Measurements from ENCODE around the gene SSUH2.
"Not testable (repeated sequence)": the region's sequence is repeated elsewhere in the genome, so short reads cannot be mapped to it uniquely, and the experiment has no call there.

The SSUH2 gene, protein sequence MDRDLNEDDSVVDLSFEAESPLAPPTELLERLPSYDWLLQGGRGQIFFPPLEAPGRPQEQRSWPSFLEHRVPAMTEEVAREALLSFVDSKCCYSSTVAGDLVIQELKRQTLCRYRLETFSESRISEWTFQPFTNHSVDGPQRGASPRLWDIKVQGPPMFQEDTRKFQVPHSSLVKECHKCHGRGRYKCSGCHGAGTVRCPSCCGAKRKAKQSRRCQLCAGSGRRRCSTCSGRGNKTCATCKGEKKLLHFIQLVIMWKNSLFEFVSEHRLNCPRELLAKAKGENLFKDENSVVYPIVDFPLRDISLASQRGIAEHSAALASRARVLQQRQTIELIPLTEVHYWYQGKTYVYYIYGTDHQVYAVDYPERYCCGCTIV

DNA sequence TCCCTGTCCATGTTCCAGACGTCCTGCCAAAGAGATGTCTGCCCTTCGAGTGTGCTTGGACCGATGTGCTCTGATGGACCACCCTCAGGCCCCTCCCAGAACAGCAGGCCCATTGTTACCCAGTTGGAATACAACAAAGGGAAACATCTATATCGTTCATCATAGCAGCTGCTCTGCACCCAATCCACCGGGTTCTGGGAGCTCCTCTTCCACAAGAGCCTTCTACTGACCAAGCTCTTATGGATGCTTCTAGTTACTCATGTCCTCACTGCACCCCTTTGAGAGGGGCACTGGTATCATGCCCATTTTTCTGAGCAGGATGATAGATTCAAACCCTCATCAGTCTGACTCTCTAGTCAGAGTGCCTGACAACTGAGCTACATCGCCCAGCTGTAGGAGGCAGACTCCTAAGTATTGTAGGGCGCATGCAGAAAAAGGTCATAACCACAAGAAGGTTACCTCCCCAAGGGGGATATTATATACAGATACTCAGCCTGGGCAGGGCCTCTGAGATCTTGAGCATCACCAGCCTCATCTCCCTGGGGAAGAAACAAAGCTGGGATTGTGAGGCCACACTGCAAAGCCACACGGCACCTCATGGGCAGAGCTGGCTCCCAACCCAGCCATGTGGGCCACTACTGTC is at the start of gene SSUH2:
SSUH2 (minus strand) TSS at position 51 of the 643 bp plus-strand sequence; CDS start at position 11, 40 bp downstream.
- no peak for DNase-seq (ENCODE audit: low read depth, low spot score)

DNA sequence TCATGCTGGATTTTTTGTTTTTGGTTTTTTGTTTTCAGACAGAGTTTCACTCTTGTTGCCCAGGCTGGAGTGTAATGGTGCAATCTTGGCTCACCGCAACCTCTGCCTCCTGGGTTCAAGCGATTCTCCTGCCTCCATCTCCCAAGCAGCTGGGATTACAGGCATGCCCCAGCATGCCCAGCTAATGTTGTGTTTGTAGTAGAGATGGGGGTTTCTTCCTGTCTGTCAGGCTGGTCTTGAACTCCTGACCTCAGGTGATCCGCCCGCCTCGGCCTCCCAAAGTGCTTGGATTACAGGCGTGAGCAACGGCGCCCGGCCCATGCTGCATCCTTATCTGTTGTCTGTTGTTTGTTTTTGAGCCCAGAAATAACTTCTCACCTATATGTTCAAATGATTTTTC is 46.7 kb upstream of the SSUH2 start:
- DNase-seq (ENCODE audit: low read depth, low spot score): not testable (repeated sequence)

DNA sequence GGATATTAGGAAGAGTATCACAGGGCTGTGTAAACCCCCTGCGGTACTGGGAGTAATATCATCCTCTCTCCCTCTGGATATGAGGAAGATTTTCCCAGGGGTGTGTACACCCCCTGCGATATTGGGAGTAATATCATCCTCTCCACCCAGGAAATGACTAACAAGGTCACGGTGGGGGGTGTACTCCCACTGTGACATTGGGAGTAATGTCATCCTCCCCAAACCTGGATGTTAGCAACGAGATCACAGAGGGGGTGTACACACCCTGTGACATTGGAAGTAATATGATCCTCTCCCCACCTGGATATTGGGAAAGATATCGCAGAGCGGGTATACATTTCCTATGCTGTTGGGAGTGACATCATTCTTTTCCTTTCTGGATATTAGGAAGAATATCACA is 40.4 kb upstream of the SSUH2 start:
- not testable (repeated sequence) for DNase-seq (ENCODE audit: low read depth, low spot score)

DNA sequence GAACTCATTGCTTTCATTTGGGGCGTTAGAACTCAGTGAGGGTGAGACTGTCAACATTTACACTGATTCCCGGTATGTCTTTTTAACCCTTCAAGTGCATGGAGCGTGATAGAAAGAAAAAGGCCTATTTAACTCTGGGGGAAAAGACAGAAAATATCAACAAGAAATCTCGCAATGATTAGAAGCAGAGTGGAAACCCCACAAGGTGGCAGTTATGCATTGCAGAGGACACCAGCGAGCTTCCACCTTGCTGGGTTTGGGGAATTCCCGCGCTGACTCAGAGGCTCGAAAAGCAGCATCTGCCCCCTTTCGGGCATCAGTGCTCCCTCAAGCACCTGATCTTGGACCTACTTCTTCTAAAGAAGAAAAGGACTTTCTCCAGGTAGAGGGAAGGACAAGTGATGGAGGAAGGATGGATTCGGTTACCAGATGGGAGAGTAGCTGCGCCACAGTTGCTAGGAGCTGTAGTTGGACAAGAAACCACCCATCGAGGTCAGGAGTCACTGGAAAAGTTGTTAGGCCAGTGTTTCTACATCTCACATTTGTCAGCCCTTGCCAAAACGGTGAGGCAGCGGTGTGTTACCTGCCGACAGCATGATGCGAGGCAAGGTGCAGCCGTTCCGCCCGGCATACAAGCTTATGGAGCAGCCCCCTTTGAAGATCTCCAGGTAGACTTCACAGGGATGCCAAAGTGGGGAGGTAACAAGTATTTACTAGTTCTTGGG is 38.4 kb upstream of the SSUH2 start:
- DNase-seq (ENCODE audit: low read depth, low spot score): not testable (repeated sequence)

DNA sequence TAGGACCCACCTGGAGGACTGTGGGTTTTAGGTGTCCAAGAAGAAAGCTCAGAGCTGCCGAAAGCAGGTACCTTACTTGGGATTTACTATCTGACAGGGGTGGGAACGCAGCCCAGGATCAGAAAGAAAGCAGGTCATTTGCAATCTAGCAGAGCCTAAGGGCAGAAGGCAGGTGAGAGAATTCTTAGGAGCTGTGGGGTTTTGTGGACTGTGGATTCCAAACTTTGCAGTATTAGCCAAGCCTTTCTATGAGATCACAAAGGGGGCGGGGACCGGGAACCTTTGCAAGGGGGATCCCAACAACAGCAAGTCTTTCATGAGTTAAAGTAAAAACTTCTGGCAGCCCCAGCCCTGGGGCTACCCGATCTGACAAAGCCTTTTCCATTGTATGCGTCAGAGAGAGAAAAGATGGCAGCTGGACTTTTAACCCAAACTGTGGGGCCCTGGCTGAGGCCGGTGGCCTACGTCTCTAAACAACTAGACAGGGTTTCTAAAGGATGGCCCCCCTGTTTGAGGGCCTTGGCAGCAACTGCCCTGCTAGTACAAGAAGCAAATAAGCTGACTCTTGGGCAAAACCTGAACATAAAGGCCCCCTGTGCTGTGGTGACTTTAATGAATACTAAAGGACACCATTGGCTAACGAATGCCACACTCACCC is 37.4 kb upstream of the SSUH2 start:
- peak; percentile 85 for DNase-seq (ENCODE audit: low read depth, low spot score)

DNA sequence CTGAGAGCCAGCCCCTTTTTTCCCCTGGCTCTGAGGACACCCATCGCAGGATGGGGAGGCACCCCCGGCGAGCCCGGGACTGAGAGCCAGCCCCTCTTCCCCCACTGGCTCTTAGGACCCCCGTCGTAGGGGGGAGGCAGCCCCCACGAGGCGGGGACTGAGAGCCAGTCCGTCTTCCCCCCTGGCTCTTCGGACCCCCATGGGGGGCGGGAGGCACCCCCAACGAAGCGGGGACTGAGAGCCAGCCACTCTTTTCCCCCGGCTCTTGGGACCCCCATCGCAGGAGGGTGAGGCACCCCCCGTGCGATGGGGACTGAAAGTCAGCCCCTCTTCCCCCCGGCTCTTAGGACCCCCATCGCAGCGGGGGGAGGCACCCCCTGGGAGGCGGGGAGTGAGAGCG is 36.8 kb upstream of the SSUH2 start:
- DNase-seq (ENCODE audit: low read depth, low spot score): no peak

DNA sequence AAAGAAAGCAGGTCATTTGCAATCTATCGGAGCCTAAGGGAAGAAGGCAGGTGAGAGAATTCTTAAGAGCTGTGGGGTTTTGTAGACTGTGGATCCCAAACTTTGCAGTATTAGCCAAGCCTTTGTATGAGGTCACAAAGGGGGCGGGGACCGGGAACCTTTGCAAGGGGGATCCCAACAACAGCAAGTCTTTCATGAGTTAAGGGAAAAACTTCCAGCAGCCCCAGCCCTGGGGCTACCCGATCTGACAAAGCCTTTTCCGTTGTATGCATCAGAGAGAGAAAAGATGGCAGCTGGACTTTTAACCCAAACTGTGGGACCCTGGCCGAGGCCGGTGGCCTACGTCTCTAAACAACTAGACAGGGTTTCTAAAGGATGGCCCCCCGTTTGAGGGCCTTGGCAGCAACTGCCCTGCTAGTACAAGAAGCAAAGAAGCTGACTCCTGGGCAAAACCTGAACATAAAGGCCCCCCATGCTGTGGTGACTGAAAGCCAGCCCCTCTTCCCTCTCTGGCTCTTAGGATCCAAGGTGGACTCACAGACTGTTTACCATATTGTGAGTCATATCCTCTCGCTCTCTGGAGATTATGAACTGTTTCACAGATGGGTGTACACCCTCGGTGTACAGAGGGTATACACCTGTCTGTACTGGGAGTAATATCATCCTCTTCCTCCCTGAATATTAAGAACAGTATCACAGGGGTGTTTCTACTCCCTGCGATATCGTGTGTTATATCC is 35.4 kb upstream of the SSUH2 start:
- peak; percentile 74 for DNase-seq (ENCODE audit: low read depth, low spot score)

DNA sequence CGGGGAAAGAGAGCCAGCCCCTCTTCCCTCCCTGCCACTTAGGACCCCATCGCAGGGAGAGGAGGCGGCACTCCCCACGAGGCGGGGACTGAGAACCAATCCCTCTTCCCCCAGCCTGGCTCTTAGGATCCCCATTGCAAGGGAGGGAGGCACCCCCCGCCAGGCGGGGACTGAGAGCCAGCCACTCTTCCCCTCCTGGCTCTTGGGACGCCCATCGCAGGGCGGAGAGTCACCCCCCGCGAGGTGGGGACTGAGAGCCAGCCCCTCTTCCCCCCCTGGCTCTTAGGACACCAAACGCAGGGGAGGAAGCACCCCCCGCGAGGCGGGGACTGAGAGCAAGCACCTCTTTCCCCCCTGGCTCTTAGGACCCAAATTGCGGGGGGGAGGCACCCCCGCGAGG is 34.2 kb upstream of the SSUH2 start:
- no peak for DNase-seq (ENCODE audit: low read depth, low spot score)

DNA sequence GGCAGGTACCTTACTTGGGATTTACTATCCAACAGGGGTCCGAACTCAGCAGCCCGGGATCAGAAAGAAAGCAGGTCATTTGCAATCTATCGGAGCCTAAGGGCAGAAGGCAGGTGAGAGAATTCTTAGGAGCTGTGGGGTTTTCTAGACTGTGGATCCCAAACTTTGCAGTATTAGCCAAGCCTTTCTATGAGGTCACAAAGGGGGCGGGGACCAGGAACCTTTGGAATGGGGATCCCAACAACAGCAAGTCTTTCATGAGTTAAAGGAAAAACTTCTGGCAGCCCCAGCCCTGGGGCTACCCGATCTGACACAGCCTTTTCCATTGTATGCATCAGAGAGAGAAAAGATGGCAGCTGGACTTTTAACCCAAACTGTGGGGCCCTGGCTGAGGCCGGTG is 32.7 kb upstream of the SSUH2 start:
- DNase-seq (ENCODE audit: low read depth, low spot score): peak; percentile 62

DNA sequence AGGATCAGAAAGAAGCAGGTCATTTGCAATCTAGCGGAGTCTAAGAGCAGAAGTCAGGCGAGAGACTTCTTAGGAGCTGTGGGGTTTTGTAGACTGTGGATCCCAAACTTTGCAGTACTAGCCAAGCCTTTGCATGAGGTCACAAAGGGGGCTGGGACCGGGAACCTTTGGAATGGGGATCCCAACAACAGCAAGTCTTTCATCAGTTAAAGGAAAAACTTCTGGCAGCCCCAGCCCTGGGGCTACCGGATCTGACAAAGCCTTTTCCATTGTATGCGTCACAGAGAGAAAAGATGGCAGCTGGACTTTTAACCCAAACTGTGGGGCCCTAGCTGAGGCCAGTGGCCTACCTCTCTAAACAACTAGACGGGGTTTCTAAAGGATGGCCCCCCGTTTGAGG is 31.0 kb upstream of the SSUH2 start:
- DNase-seq (ENCODE audit: low read depth, low spot score): peak; percentile 46

DNA sequence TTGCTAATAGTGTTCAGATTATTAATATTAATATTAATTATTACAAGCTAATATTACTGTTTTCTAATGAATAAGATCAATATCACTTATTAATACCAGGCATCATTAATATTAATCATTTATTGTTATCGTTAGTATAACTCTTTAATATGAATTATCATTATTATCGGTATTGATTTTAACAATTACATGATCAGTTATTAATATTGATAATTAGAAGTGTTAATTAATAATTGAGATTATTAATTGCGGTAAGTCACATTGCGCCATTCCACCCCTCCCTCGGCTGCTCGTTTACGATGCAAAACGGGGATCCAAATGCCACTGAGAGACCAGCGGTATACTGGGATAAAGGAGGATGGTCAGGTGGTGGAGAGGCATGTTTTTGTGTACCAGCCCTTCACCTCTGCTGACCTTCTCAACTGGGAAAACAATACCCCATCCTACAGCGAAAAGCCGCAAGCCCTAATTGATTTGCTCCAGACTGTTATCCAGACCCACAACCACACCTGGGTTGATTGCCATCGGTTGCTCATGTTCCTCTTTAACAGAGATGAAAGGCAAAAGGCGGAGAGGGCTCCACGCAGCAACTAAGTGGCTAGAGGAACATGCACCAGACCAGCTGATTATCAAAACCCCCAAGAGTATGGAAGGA is 28.6 kb upstream of the SSUH2 start:
- DNase-seq (ENCODE audit: low read depth, low spot score): no peak

DNA sequence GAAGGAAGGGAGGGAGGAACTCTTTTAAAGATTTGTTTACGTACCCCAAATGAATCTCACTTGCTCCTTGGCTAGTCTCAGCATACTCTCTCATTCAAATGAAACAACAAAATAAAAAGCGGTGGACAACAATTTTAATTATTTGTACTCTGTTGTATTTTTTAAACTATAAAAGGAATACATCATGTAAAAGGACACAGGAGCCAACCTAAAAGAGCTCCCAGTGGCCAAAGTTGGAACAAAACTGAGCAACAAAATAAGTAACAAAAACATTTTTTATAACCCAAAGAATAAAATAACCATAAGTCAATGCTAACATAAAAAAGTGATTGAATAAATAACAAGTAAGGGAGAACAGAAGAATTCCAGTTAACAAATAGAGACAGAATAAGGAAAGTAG is 24.4 kb upstream of the SSUH2 start:
- DNase-seq (ENCODE audit: low read depth, low spot score): no peak

DNA sequence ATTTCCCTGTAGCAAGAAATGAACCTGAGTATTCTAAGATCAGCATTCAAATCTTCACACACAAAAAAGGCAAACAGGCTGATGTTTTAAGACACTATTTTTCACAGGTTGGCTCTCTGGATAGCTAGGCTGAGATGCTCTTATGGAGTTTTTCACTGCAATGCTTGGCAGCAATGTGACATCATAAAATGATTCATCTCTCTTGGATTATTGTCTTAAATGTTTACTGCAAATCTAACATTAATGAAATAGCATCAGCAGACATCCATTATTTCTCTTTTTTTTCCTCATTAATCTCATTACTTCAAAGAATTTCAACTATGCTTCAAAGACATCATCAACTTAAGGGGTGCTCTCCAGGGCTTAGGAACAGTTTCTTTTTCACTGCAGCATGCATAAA is 23.6 kb upstream of the SSUH2 start:
- no peak for DNase-seq (ENCODE audit: low read depth, low spot score)

DNA sequence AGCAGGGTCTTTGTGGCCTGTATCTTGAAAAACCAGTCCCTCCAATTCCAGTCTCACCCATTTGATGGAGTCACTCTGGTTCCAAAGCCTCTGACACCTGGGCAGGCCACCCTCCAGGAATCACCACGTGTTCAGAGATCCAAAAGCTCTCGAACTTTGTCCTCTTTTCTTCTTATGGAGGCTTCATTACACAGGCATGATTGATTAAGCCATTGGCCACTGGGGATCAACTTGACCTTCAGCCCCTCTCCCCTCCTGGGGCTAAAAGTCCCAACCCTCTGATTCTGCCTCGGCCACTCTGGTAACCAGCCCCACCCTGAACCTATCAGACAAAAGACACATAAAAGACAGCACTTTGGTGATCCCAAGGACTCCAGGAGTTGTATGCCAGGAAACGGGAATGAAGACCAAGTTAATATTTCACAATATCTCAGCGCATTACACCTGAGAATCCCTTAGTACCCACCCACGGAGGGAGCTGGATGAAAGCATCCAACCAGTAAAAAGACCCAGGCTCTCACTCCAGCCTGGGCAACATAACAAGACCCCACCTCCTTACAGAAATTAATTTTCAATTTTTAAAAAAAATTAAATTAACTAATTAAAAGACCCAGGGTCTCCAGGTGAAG is 23.0 kb upstream of the SSUH2 start:
- DNase-seq (ENCODE audit: low read depth, low spot score): no peak

DNA sequence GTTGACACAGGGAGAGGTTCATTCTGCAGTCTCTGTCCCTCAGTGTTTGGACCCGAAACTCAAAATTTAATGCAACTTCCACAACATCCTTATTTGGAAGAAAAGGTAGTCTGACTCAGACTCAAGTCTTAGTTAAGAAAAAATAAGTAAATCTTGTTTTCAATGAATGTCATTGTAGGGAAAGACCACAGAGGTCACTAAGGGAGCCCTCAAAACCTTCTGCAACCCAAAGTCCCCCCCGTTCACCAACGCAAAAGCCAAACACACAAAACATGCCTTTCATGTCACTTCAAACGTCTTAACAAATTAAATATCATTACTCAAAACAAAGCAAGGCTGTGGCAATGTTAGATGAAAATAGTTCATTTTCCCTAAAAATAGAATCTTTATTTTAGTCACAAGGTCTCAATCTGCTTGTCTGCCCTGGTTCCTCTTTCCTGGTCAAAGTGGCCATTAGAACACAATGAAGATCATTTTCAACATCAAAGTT is 20.9 kb upstream of the SSUH2 start:
- no peak for DNase-seq (ENCODE audit: low read depth, low spot score)

DNA sequence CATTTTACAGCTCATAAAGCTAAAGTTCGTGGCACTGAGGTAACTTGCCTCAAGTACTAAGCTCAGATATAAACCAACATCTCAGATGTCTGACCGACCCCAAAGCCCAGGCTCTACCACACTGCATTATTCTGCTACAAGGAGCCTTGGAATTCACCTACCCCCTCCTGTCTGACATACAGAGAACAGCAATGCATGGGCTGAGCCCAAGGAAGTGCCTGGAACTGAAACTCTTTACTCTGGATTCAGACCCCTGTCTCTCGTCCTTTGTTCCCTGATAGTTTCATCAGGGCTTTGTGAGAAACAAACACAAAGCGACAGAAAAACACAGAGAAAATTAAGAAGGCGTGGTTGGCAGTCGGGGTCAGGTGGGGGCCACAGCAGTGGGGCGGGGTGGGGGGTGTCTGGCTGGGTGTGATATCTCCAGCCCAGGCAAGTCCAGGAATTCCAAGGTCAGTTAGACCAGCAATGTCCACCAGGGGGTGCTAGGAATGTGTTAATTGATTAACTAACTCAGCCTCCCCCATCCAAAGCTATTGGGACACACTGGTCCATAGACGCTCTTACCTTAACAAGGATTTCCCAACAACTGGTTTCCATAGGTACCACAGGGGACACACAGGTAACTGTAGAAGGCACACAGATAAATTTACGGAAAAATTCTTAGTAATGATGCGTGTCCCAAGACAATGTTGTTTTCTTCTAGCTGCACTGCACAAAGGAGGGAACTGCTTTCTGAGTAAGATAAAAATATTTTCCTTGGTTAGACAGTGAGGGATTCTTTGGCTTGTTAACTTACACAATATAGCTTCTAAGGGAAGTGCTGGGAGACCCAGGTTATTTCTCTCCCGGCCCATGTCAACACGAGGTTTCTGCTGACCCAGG is 18.8 kb upstream of the SSUH2 start:
- peak; percentile 88 for DNase-seq (ENCODE audit: low read depth, low spot score)

DNA sequence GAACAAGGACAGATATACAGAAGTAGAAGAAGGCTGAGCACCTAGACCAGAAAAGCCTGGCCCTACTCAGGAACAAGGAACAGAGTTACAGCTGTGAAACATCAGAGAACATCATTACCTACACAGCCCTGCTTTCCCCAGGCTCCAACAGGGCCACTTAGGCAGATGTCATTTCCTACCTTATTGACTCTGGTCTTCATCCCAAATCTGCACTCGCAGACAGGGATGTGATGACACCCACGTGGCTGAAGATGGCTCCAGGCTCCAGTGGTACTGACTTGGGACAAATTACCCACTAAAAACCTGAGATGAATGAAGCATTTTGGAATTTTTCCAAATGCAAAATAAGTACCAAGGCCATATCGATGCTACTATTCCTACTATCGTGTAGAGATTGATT is 18.0 kb upstream of the SSUH2 start:
- DNase-seq (ENCODE audit: low read depth, low spot score): no peak

DNA sequence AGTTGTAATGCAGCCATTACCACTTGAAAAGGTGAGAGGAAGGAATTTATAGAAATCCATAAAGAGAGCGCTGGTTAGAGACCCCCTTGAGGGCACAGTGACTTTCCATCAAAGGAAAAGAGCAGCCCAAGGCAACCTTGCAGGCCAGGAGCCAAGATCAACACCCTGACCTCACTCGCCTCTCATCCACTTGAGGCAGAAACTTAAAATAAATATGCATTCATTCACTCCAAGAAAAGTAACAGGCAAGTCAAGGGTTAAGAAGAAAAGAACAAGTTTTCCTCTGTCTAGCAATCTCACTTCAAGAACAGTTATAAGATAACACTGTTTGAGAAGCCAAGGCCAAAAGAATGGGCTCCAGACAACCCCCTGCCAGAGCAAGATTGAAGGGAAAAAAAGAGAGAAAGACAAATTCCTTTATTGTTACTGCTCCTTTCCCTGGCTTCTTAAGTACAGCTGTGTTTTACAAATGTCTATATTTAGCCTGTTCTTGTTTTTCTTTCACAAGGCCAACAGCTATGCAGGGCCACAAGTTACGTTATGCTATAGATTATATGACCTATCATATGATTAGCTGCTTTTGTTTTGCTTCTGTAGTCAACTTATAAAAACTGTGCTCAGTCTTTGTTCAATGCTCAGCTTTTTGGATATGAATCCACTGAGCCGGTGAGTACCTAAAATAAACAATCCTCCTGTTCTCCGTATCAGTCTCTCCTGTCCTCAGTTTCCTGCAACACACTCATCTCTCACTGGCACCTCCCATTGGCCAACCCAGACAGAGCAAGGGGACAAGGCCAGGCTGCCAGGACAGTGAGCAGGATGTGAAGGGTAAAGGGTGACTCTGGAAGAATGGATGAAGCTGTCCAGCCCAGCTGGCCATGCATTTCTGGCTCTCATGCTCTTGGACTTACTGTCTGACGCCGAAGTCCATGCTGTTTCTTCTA is 15.8 kb upstream of the SSUH2 start:
- DNase-seq (ENCODE audit: low read depth, low spot score): no peak

All from ELF-1 (cell line).